Measurements from ENCODE around the gene SH3BGRL2. TPM values are rescaled to one million over a fixed set of nuclear protein-coding genes. Genes with fewer than 3 reads are reported as not detected.

SH3BGRL2 gene
- total and polyA plus RNA-seq, 4 donors: 23.8 to 71.3 (median 34.3) TPM

DNA sequence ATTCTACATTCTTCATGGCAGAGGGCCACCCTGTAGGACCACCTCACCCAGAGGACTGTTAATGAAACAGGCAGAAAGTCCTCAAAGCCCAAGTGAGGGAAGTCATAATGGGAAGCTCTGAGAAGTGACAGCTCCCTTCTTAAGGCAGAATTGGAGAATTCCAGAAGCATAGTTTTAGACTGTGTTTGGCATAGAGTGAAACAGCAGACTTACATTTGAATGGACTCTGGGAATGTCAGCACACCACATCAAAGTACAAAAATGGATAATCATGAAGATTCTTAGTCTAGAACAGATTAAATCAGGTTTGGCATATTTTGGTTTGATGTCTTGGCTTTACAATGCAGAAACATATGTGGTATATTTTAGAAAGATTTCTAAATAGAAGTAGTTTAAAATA lies 17.9 kb downstream of the SH3BGRL2 start:
- TF ChIP-seq, protein P1, sequence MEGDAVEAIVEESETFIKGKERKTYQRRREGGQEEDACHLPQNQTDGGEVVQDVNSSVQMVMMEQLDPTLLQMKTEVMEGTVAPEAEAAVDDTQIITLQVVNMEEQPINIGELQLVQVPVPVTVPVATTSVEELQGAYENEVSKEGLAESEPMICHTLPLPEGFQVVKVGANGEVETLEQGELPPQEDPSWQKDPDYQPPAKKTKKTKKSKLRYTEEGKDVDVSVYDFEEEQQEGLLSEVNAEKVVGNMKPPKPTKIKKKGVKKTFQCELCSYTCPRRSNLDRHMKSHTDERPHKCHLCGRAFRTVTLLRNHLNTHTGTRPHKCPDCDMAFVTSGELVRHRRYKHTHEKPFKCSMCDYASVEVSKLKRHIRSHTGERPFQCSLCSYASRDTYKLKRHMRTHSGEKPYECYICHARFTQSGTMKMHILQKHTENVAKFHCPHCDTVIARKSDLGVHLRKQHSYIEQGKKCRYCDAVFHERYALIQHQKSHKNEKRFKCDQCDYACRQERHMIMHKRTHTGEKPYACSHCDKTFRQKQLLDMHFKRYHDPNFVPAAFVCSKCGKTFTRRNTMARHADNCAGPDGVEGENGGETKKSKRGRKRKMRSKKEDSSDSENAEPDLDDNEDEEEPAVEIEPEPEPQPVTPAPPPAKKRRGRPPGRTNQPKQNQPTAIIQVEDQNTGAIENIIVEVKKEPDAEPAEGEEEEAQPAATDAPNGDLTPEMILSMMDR (IDR thresholded peaks at IDR 0.05; ENCODE audit: low read depth, low read length, missing input control): no peak
- TF ChIP-seq EGR1 (IDR thresholded peaks at IDR 0.05; ENCODE audit: low read depth in 2 of 2): no peak
- TF ChIP-seq, protein P2, sequence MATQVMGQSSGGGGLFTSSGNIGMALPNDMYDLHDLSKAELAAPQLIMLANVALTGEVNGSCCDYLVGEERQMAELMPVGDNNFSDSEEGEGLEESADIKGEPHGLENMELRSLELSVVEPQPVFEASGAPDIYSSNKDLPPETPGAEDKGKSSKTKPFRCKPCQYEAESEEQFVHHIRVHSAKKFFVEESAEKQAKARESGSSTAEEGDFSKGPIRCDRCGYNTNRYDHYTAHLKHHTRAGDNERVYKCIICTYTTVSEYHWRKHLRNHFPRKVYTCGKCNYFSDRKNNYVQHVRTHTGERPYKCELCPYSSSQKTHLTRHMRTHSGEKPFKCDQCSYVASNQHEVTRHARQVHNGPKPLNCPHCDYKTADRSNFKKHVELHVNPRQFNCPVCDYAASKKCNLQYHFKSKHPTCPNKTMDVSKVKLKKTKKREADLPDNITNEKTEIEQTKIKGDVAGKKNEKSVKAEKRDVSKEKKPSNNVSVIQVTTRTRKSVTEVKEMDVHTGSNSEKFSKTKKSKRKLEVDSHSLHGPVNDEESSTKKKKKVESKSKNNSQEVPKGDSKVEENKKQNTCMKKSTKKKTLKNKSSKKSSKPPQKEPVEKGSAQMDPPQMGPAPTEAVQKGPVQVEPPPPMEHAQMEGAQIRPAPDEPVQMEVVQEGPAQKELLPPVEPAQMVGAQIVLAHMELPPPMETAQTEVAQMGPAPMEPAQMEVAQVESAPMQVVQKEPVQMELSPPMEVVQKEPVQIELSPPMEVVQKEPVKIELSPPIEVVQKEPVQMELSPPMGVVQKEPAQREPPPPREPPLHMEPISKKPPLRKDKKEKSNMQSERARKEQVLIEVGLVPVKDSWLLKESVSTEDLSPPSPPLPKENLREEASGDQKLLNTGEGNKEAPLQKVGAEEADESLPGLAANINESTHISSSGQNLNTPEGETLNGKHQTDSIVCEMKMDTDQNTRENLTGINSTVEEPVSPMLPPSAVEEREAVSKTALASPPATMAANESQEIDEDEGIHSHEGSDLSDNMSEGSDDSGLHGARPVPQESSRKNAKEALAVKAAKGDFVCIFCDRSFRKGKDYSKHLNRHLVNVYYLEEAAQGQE (IDR thresholded peaks at IDR 0.05): no peak
- no peak for TF ChIP-seq TAF1 (conservative IDR thresholded peaks at IDR 0.05)
- no peak for TF ChIP-seq FOXA1 (IDR thresholded peaks at IDR 0.05)
- no peak for TF ChIP-seq NR2F2 (IDR thresholded peaks at IDR 0.05)
- TF ChIP-seq RAD21 (IDR thresholded peaks at IDR 0.05): no peak
- TF ChIP-seq, protein P3, sequence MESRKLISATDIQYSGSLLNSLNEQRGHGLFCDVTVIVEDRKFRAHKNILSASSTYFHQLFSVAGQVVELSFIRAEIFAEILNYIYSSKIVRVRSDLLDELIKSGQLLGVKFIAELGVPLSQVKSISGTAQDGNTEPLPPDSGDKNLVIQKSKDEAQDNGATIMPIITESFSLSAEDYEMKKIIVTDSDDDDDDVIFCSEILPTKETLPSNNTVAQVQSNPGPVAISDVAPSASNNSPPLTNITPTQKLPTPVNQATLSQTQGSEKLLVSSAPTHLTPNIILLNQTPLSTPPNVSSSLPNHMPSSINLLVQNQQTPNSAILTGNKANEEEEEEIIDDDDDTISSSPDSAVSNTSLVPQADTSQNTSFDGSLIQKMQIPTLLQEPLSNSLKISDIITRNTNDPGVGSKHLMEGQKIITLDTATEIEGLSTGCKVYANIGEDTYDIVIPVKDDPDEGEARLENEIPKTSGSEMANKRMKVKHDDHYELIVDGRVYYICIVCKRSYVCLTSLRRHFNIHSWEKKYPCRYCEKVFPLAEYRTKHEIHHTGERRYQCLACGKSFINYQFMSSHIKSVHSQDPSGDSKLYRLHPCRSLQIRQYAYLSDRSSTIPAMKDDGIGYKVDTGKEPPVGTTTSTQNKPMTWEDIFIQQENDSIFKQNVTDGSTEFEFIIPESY (IDR thresholded peaks at IDR 0.05): no peak
- no peak for TF ChIP-seq JUND (IDR thresholded peaks at IDR 0.05)
- TF ChIP-seq, protein P4, sequence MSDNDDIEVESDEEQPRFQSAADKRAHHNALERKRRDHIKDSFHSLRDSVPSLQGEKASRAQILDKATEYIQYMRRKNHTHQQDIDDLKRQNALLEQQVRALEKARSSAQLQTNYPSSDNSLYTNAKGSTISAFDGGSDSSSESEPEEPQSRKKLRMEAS (IDR thresholded peaks at IDR 0.05): no peak
- TF ChIP-seq YY1 (IDR thresholded peaks at IDR 0.05): no peak
- TF ChIP-seq HNF4G (IDR thresholded peaks at IDR 0.05): no peak
- no peak for TF ChIP-seq GABPA (IDR thresholded peaks at IDR 0.05 in 1 of 2, conservative IDR thresholded peaks at IDR 0.05 in 1 of 2)
- TF ChIP-seq, protein P5, sequence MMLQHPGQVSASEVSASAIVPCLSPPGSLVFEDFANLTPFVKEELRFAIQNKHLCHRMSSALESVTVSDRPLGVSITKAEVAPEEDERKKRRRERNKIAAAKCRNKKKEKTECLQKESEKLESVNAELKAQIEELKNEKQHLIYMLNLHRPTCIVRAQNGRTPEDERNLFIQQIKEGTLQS (IDR thresholded peaks at IDR 0.05): no peak
- no peak for TF ChIP-seq SP1 (IDR thresholded peaks at IDR 0.05)
- no peak for TF ChIP-seq RXRA (IDR thresholded peaks at IDR 0.05)
- TF ChIP-seq HNF4A (conservative IDR thresholded peaks at IDR 0.05): no peak
- TF ChIP-seq FOXA2 (IDR thresholded peaks at IDR 0.05): no peak
- DNase-seq (ENCODE audit: low spot score): no peak

More for the DNA sequence above, 17.9 kb downstream of the SH3BGRL2 start:
- no peak overlapping the region for H3K4me3 ChIP-seq (ENCODE audit: low read depth in 1 of 3, low read length in 3 of 3)
- H3K9ac ChIP-seq (ENCODE audit: low read depth in 1 of 2, low read length in 2 of 2): no peak overlapping the region
- H3K27me3 ChIP-seq (ENCODE audit: control insufficient read depth in 4 of 4, insufficient read depth in 4 of 4, low read length in 3 of 4): no peaks in the 10 kb centered on the region
- peaks cover 0 to 2% (median 0%) of the 10 kb centered on the region in 4 donors for H3K4me1 ChIP-seq (ENCODE audit: control insufficient read depth in 4 of 4, insufficient read depth in 4 of 4, low read length in 3 of 4)
- no peaks in the 10 kb centered on the region for H3K9me3 ChIP-seq (ENCODE audit: control insufficient read depth in 4 of 4, low read length in 3 of 4)
- H3K36me3 ChIP-seq (ENCODE audit: control insufficient read depth in 4 of 4, insufficient read depth in 3 of 4, low read depth in 1 of 4, low read length in 3 of 4): peaks cover 0 to 3% (median 0%) of the 10 kb centered on the region in 4 donors
- H3K27ac ChIP-seq (ENCODE audit: low read depth in 1 of 2, low read length in 2 of 2): no peak overlapping the region

Measured in liver (tissue), 9 donors.